Ovary (tissue), 9 donors: ENCODE measurements around the gene CADPS2. TPM values are rescaled to one million over a fixed set of nuclear protein-coding genes. Genes with fewer than 3 reads are reported as not detected.

Experiments used
- DNase-seq, 5 donors: peaks; one replicate each; pipeline ENCODE4 v3.0.0-alpha.2; 2019 to 2020
- H3K27ac ChIP-seq, 2 donors: fragments of 200-600 bp; one replicate each; pipeline versions ENCODE4 v1.5.1 to v1.8.0; 2019 to 2022
- H3K27me3 ChIP-seq: fragments of 200-600 bp; one replicate; pipeline ENCODE4 v1.8.0; 2022
- H3K36me3 ChIP-seq: fragments of 200-600 bp; sonication (generic); one replicate; pipeline ENCODE4 v1.5.1; 2019
- H3K4me1 ChIP-seq: one replicate; pipeline ENCODE4 v1.8.1; 2013; ENCODE audit warnings: mild to moderate bottlenecking, moderate library complexity; ENCODE audit not compliant: insufficient read depth
- H3K4me3 ChIP-seq: fragments of 200-600 bp; sonication (generic); one replicate; pipeline ENCODE4 v1.5.1; 2017
- H3K9me3 ChIP-seq, 2 donors: fragments of 200-600 bp in 1 of 2; sonication (generic) in 1 of 2; one replicate each; pipeline versions ENCODE4 v1.5.1 to v1.8.1; 2013 to 2019; ENCODE audit warnings: mild to moderate bottlenecking in 1 of 2, moderate library complexity in 1 of 2
- CTCF ChIP-seq, 3 donors: fragments of 450-650 bp in 2 of 3; fragments of 200-600 bp in 1 of 3; IDR thresholded peaks; one replicate each; pipeline versions ENCODE4 v1.5.1 to v1.8.0; 2016 to 2022; ENCODE audit warnings: antibody characterized with exemption in 3 of 3, mild to moderate bottlenecking in 1 of 3
- EP300 ChIP-seq: sonication (generic); formaldehyde crosslinking; IDR thresholded peaks from one replicate; pipeline ENCODE4 v1.6.1; 2017; ENCODE audit warnings: antibody characterized with exemption
- POLR2A ChIP-seq: fragments of 450-650 bp; IDR thresholded peaks from one replicate; pipeline ENCODE4 v1.6.1; 2017; ENCODE audit warnings: antibody characterized with exemption, mild to moderate bottlenecking, moderate library complexity
- WGBS, 3 donors: extraction: QIAGEN DNeasy Blood & Tissue Kit in 1 of 3; methylation state at CpG; one replicate each; pipeline versions ENCODE4 v1.1.5 to v1.1.7; 2013 to 2017; 5-methylcytosine and 5-hydroxymethylcytosine counted together
- intact Hi-C, 4 donors: fragments of 100-400 bp; cut with DNase I; formaldehyde crosslinking; loops; one replicate each; pipeline versions ENCODE4 v1.11.0 to v1.15.1; 2022 to 2023
- polyA plus RNA-seq, 2 donors: library from polyadenylated mRNA; stranded (reverse); fragments of 200-250 nt in 1 of 2; fragments of 350-450 nt in 1 of 2; fragmentation: Illumina TruSeq in 1 of 2; extraction: RNeasy Lipid Tissue Mini Kit (QIAGEN cat#74804) in 1 of 2; gene quantifications; one replicate each; pipeline ENCODE4 v1.2.3, GENCODE V29; 2013 to 2014
- total RNA-seq, 7 donors: library from RNA; depleted of rRNA in 2 of 7; stranded (reverse); fragments of >200 nt in 2 of 7; fragmentation: NEBNext Ultra II Directional in 3 of 7; extraction: Animal tissue kit (Norgen Biotek cat#: 25700) in 3 of 7; gene quantifications; one replicate each; pipeline versions ENCODE4 v1.1.0 to v1.2.4, GENCODE V29; 2016 to 2023
- donor health status: DM: no; HTN: no; CAD: no; lungs with moderate emphysema.
- donor health status: DM: no; HTN: no; CAD: no.
- donor health status: Bipolar disorder and iron deficiency.
- donor health status: DM: yes; HTN: yes; CAD: no.
- donor health status: DM: no; HTN: no; CAD: no.
- donor health status: DM: yes; HTN: yes; CAD: no.

Gene CADPS2
- total and polyA plus RNA-seq, 9 donors: 10.1 to 26.7 (median 16.6) TPM

GRCh38 chr7:122550545-122550944 is 335.7 kb downstream of the CADPS2 start:
- Histone ChIP-seq H3K9me3 (no peaks in the 10 kb centered on the region), H3K27ac (no peak overlapping the region), H3K27me3 (peaks cover 3% of the 10 kb centered on the region), H3K4me3 (no peak overlapping the region), H3K36me3 (no peaks in the 10 kb centered on the region), H3K4me1 (no peaks in the 10 kb centered on the region)
- intact Hi-C loops: no loop called here
- DNase-seq: no peak
- WGBS, 3 donors: 87 to 95% (median 92%) methylated on average over 1 of the region's 1 CpG
- TF ChIP-seq EP300 (no peak), CTCF (IDR thresholded peaks at IDR 0.05) (no peak), POLR2A (no peak)

- no peak overlapping the region for H3K27ac ChIP-seq
- H3K36me3 ChIP-seq: no peaks in the 10 kb centered on the region
- no peak for DNase-seq
- intact Hi-C loops: no loop called here
- TF ChIP-seq EP300 (no peak), POLR2A (no peak)
- H3K4me1 ChIP-seq: no peaks in the 10 kb centered on the region
- no peaks in the 10 kb centered on the region for H3K9me3 ChIP-seq
- peaks cover 3% of the 10 kb centered on the region for H3K27me3 ChIP-seq
- no peak overlapping the region for H3K4me3 ChIP-seq
- WGBS, 3 donors: 73 to 83% (median 74%) methylated on average over 5 of the region's 5 CpGs
Measured at GRCh38 chr7:122549578-122549977, 336.7 kb downstream of the CADPS2 start.

- DNase-seq: peak in 1 of 5 donors; percentile 15
- TF ChIP-seq EP300: no peak
- intact Hi-C loops: no loop called here
- Histone ChIP-seq H3K4me3 (no peak overlapping the region), H3K27me3 (peaks cover 3% of the 10 kb centered on the region), H3K36me3 (no peaks in the 10 kb centered on the region), H3K9me3 (no peaks in the 10 kb centered on the region), H3K27ac (no peak overlapping the region), H3K4me1 (no peaks in the 10 kb centered on the region)
- WGBS, 3 donors: 57 to 73% (median 73%) methylated on average over 2 of the region's 2 CpGs
Measured at GRCh38 chr7:122546496-122546895, 339.8 kb downstream of the CADPS2 start.

- Histone ChIP-seq H3K9me3 (no peaks in the 10 kb centered on the region), H3K4me1 (no peaks in the 10 kb centered on the region), H3K4me3 (no peak overlapping the region), H3K36me3 (no peaks in the 10 kb centered on the region), H3K27me3 (no peaks in the 10 kb centered on the region), H3K27ac (no peak overlapping the region)
- WGBS, 3 donors: 82 to 89% (median 84%) methylated on average over 2 of the region's 2 CpGs
- DNase-seq: no peak
- no peak for TF ChIP-seq POLR2A
- TF ChIP-seq CTCF (IDR thresholded peaks at IDR 0.05): no peak
- no peak for TF ChIP-seq EP300
- intact Hi-C loops: no loop called here
Measured at GRCh38 chr7:122544463-122544862, 341.8 kb downstream of the CADPS2 start.

- DNase-seq: no peak
- intact Hi-C loops: no loop called here
- TF ChIP-seq POLR2A: no peak
- TF ChIP-seq EP300: no peak
- TF ChIP-seq CTCF (IDR thresholded peaks at IDR 0.05): no peak
- H3K4me1 ChIP-seq: no peaks in the 10 kb centered on the region
- H3K9me3 ChIP-seq: no peaks in the 10 kb centered on the region
- no peak overlapping the region for H3K4me3 ChIP-seq
- 68 to 77% (median 75%) methylated on average over 2 of the region's 2 CpGs for WGBS, 3 donors
- H3K27me3 ChIP-seq: no peaks in the 10 kb centered on the region
- H3K27ac ChIP-seq: no peak overlapping the region
- no peaks in the 10 kb centered on the region for H3K36me3 ChIP-seq
Measured at GRCh38 chr7:122543891-122544290, 342.4 kb downstream of the CADPS2 start.

GRCh38 chr7:122543166-122543565 is 343.1 kb downstream of the CADPS2 start:
- no peaks in the 10 kb centered on the region for H3K9me3 ChIP-seq
- intact Hi-C loops: no loop called here
- no peak overlapping the region for H3K4me3 ChIP-seq
- no peaks in the 10 kb centered on the region for H3K27me3 ChIP-seq
- no peak for DNase-seq
- no peak overlapping the region for H3K27ac ChIP-seq
- no peaks in the 10 kb centered on the region for H3K4me1 ChIP-seq
- TF ChIP-seq CTCF (IDR thresholded peaks at IDR 0.05) (no peak), EP300 (no peak), POLR2A (no peak)
- H3K36me3 ChIP-seq: no peaks in the 10 kb centered on the region
